OCI-LY7 (cell line): ENCODE data around the gene PXDN. TPM values are rescaled to one million over a fixed set of nuclear protein-coding genes. Genes with fewer than 3 reads are reported as not detected.

Source experiments
- BruUV-seq: library from RNA; stranded (reverse); fragments of 400-500 nt; replicated peaks from 2 replicates; lab custom pipeline; 2021; lab: Mats Ljungman, UMichigan
- CTCF ChIA-PET: fragments of 300-600 bp; sonication (Branson Sonifier 250); formaldehyde crosslinking; loops from one replicate; lab custom pipeline; 2022; ENCODE audit warnings: antibody characterized with exemption; ENCODE audit not compliant: unreplicated experiment; lab: Charles Lee
- POLR2A ChIA-PET: fragments of 300-600 bp; sonication (Branson Sonifier 250); formaldehyde crosslinking; loops from one replicate; lab custom pipeline; 2022; ENCODE audit warnings: antibody characterized with exemption; lab: Charles Lee
- DNase-seq: peaks from one replicate; pipeline ENCODE4 v3.0.0-alpha.2; 2015; ENCODE audit warnings: low spot score
- H2AFZ ChIP-seq: fragments of 200-600 bp; sonication (generic), shearing (Covaris generic); 2 replicates; pipeline ENCODE4 v1.6.1; 2014; ENCODE audit warnings: mild to moderate bottlenecking, antibody characterized with exemption, low read length, moderate library complexity
- H3K27ac ChIP-seq: fragments of 200-600 bp; sonication (generic); 2 replicates; pipeline ENCODE4 v1.5.1; 2014; ENCODE audit warnings: mixed run types, low read depth, mild to moderate bottlenecking, moderate library complexity, low read length, inconsistent platforms; ENCODE audit not compliant: poor library complexity, severe bottlenecking
- H3K36me3 ChIP-seq: fragments of 200-600 bp; sonication (generic); 2 replicates; pipeline ENCODE4 v1.6.1; 2014; ENCODE audit warnings: mild to moderate bottlenecking, antibody characterized with exemption, low read length, moderate library complexity, mixed read lengths; ENCODE audit not compliant: insufficient read depth
- H3K4me1 ChIP-seq: fragments of 200-600 bp; sonication (generic); 2 replicates; pipeline ENCODE4 v1.5.1; 2014; ENCODE audit warnings: mild to moderate bottlenecking, low read length; ENCODE audit not compliant: insufficient read depth, poor library complexity, severe bottlenecking
- H3K4me2 ChIP-seq: fragments of 200-600 bp; sonication (generic); 2 replicates; pipeline ENCODE4 v1.6.1; 2014; ENCODE audit warnings: mild to moderate bottlenecking, low read length
- H3K4me3 ChIP-seq: fragments of 200-600 bp; sonication (generic); 2 replicates; pipeline ENCODE4 v1.5.1; 2014; ENCODE audit warnings: mild to moderate bottlenecking, low read depth, low read length; ENCODE audit not compliant: poor library complexity, severe bottlenecking
- H3K79me2 ChIP-seq: fragments of 200-600 bp; sonication (generic); 2 replicates; pipeline ENCODE4 v1.6.1; 2016; ENCODE audit warnings: low read depth, mild to moderate bottlenecking, low read length, moderate library complexity, mixed read lengths; ENCODE audit not compliant: insufficient read depth
- H3K9me2 ChIP-seq: fragments of 200-600 bp; sonication (generic); 2 replicates; pipeline ENCODE4 v1.6.1; 2016; ENCODE audit warnings: mild to moderate bottlenecking, low read length, mixed read lengths; ENCODE audit not compliant: insufficient read depth
- H3K9me3 ChIP-seq: fragments of 200-600 bp; sonication (generic); 2 replicates; pipeline ENCODE4 v1.6.1; 2014; ENCODE audit warnings: mild to moderate bottlenecking, mixed run types, low read length, mixed read lengths
- H4K20me1 ChIP-seq: fragments of 200-600 bp; sonication (generic); 2 replicates; pipeline ENCODE4 v1.6.1; 2014; ENCODE audit warnings: mild to moderate bottlenecking, antibody characterized with exemption, low read length, moderate library complexity, mixed read lengths; ENCODE audit not compliant: insufficient read depth
- EZH2phosphoT487 ChIP-seq: fragments of 200-600 bp; sonication (generic); IDR thresholded peaks from 2 replicates; pipeline ENCODE4 v1.6.1; 2018; ENCODE audit warnings: low read depth, borderline replicate concordance, mild to moderate bottlenecking, mixed run types, antibody characterized with exemption, low read length, moderate library complexity, mixed read lengths
- intact Hi-C: fragments of 100-400 bp; cut with micrococcal nuclease; formaldehyde crosslinking; loops from one replicate; pipeline ENCODE4 v1.10.0; 2022; ENCODE audit not compliant: unreplicated experiment
- total RNA-seq, 2 experiments: library from RNA; depleted of rRNA in 1 of 2; stranded (reverse); fragments of >200 nt in 1 of 2; shearing (Covaris generic) in 1 of 2; gene quantifications; 2 replicates each; pipeline ENCODE4 v1.2.3, GENCODE V29; 2014 to 2022
- TF ChIP-seq, protein P1 (sequence below): fragments of 200-600 bp; sonication (generic); conservative IDR thresholded peaks from 2 replicates; pipeline ENCODE4 v1.5.1; 2014; ENCODE audit warnings: mild to moderate bottlenecking, antibody characterized with exemption, low read length, moderate library complexity, mixed read lengths

Gene PXDN
- total RNA-seq, 2 experiments from 2014 or later: not detected

DNA sequence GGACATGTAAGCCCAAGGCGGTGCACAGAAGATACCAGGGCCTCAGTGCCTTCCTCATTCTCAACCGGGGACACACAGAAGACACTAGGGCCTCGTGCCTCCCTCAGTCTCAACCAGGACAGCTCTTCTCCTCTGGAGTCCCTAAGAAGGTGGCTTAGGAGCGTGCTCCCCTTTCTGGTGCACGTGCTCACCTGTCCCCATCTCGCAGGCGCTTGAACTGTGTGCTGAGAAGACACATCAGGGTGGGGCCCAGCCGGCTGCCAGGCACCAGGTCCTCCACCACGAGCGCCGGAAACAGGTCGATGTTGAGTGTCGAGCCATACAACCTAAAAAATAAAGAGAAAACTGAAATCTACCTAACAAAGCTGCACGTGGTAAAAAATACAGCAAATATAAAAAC is 99.9 kb downstream of the PXDN start:
- DNase-seq: no peak
- no TSS peak for BruUV-seq
- no peaks in the 10 kb centered on the region for H3K9me2 ChIP-seq
- no peaks in the 10 kb centered on the region for H3K9me3 ChIP-seq
- no peaks in the 10 kb centered on the region for H3K4me1 ChIP-seq
- H4K20me1 ChIP-seq: no peaks in the 10 kb centered on the region
- no peaks in the 10 kb centered on the region for H3K79me2 ChIP-seq
- H3K27ac ChIP-seq: no peak overlapping the region
- H3K36me3 ChIP-seq: no peaks in the 10 kb centered on the region
- no peak overlapping the region for H3K4me3 ChIP-seq
- no peak overlapping the region for H2AFZ ChIP-seq
- TF ChIP-seq EZH2phosphoT487: no peak
- TF ChIP-seq, protein P1, sequence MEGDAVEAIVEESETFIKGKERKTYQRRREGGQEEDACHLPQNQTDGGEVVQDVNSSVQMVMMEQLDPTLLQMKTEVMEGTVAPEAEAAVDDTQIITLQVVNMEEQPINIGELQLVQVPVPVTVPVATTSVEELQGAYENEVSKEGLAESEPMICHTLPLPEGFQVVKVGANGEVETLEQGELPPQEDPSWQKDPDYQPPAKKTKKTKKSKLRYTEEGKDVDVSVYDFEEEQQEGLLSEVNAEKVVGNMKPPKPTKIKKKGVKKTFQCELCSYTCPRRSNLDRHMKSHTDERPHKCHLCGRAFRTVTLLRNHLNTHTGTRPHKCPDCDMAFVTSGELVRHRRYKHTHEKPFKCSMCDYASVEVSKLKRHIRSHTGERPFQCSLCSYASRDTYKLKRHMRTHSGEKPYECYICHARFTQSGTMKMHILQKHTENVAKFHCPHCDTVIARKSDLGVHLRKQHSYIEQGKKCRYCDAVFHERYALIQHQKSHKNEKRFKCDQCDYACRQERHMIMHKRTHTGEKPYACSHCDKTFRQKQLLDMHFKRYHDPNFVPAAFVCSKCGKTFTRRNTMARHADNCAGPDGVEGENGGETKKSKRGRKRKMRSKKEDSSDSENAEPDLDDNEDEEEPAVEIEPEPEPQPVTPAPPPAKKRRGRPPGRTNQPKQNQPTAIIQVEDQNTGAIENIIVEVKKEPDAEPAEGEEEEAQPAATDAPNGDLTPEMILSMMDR: no peak
- no peak overlapping the region for H3K4me2 ChIP-seq
- CTCF ChIA-PET: no interaction called here
- POLR2A ChIA-PET: interaction anchor here (0.5 kb wide), 1 partner anchor 722 kb away, joined by 5 read pairs; no protein-coding TSS in a partner anchor
- intact Hi-C loops: no loop called here

DNA sequence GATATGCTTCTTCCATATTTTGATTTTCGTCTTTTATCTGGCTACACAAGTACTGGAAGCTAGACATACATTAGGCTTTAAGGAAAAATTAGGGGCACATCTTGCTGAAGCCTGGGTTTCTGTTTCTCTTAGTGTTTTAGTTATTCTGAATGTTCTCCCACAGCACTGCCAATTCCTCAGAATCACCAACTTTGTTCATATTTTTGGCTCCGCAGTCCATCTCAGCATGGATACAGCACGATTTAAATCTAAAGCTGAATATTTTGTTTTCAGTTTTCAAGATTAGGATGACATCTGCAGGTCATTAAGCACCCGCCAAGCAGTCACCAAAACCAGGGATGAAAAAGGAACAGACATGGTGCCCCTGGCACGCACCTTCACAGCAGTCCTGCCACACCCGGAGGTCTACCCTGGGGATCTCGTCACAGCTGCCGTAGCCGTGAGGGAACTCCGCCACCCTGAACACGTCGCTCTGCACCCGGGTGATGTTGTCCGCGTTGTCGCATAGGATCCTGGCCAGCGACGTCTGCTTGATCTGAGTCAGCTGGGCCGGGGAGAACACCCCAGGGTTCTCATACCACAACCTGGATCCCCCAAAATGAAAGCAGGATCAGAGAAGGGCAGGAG is 101.2 kb downstream of the PXDN start:
- ChIA-PET POLR2A (no interaction called here), CTCF (no interaction called here)
- Histone ChIP-seq H3K4me1 (no peaks in the 10 kb centered on the region), H3K27ac (no peak overlapping the region), H3K36me3 (no peaks in the 10 kb centered on the region), H3K4me3 (no peak overlapping the region), H2AFZ (no peak overlapping the region), H3K79me2 (no peaks in the 10 kb centered on the region), H3K4me2 (no peak overlapping the region), H4K20me1 (no peaks in the 10 kb centered on the region), H3K9me2 (no peaks in the 10 kb centered on the region), H3K9me3 (no peaks in the 10 kb centered on the region)
- no peak for DNase-seq
- intact Hi-C loops: loop anchor here (2.0 kb wide), 1 partner anchor 50 kb away; no protein-coding TSS in a partner anchor
- TF ChIP-seq EZH2phosphoT487: no peak
- TF ChIP-seq, protein P1: 0 out of 2 replicates have a peak, but pooled peaks have one; percentile 22
- no TSS peak for BruUV-seq
